ENCODE data around the gene CAND2.

DNA sequence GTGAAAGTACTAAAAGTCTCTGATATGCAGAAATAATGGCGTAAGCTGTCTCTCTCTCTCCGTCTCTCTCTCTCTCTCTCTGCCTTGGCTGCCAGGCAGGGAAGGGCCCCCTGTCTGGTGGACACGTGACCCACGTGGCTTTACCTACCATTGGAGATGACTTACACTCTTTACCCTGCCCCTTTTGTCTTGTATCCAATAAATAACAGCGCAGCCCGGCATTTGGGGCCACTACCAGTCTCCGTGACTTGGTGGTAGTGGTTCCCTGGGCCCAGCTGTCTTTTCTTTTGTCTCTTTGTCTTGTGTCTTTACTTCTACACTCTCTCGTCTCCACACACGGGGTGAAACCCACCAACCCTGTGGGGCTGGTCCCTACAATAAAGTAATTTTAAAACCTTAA, 25.2 kb upstream of the CAND2 start:
- TF ChIP-seq, protein P1, sequence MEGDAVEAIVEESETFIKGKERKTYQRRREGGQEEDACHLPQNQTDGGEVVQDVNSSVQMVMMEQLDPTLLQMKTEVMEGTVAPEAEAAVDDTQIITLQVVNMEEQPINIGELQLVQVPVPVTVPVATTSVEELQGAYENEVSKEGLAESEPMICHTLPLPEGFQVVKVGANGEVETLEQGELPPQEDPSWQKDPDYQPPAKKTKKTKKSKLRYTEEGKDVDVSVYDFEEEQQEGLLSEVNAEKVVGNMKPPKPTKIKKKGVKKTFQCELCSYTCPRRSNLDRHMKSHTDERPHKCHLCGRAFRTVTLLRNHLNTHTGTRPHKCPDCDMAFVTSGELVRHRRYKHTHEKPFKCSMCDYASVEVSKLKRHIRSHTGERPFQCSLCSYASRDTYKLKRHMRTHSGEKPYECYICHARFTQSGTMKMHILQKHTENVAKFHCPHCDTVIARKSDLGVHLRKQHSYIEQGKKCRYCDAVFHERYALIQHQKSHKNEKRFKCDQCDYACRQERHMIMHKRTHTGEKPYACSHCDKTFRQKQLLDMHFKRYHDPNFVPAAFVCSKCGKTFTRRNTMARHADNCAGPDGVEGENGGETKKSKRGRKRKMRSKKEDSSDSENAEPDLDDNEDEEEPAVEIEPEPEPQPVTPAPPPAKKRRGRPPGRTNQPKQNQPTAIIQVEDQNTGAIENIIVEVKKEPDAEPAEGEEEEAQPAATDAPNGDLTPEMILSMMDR (conservative IDR thresholded peaks at IDR 0.05; ENCODE audit: low read depth, low read length): no peak
- TF ChIP-seq EZH2 (IDR thresholded peaks at IDR 0.05; ENCODE audit: borderline replicate concordance, low read depth, low read length, poor library complexity, severe bottlenecking): no peak
